ENCODE measurements around the gene MYO7A.

The MYO7A gene

DNA sequence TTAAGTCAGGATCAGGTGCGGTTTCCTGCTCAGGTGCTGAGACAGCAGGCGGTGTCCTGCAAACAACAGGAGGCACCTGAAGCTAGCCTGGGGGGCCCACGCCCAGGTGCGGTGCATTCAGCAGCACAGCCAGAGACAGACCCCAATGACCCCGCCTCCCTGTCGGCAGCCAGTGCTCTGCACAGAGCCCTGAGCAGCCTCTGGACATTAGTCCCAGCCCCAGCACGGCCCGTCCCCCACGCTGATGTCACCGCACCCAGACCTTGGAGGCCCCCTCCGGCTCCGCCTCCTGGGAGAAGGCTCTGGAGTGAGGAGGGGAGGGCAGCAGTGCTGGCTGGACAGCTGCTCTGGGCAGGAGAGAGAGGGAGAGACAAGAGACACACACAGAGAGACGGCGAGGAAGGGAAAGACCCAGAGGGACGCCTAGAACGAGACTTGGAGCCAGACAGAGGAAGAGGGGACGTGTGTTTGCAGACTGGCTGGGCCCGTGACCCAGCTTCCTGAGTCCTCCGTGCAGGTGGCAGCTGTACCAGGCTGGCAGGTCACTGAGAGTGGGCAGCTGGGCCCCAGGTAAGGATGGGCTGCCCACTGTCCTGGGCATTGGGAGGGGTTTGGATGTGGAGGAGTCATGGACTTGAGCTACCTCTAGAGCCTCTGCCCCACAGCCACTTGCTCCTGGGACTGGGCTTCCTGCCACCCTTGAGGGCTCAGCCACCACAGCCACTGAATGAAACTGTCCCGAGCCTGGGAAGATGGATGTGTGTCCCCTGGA lies at the start of gene MYO7A:
TSS of gene MYO7A (plus strand) at position 327 of the 772 bp plus-strand sequence. CDS start 2,389 bp downstream, outside the sequence.
- H3K4me3 ChIP-seq (ENCODE audit: low read length), result peak within 1 kb of the TSS; percentile 59
- DNase-seq (ENCODE audit: low read depth), result no peak
- TF ChIP-seq, protein P1, sequence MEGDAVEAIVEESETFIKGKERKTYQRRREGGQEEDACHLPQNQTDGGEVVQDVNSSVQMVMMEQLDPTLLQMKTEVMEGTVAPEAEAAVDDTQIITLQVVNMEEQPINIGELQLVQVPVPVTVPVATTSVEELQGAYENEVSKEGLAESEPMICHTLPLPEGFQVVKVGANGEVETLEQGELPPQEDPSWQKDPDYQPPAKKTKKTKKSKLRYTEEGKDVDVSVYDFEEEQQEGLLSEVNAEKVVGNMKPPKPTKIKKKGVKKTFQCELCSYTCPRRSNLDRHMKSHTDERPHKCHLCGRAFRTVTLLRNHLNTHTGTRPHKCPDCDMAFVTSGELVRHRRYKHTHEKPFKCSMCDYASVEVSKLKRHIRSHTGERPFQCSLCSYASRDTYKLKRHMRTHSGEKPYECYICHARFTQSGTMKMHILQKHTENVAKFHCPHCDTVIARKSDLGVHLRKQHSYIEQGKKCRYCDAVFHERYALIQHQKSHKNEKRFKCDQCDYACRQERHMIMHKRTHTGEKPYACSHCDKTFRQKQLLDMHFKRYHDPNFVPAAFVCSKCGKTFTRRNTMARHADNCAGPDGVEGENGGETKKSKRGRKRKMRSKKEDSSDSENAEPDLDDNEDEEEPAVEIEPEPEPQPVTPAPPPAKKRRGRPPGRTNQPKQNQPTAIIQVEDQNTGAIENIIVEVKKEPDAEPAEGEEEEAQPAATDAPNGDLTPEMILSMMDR (conservative IDR thresholded peaks at IDR 0.05; ENCODE audit: low read length), result no peak

DNA sequence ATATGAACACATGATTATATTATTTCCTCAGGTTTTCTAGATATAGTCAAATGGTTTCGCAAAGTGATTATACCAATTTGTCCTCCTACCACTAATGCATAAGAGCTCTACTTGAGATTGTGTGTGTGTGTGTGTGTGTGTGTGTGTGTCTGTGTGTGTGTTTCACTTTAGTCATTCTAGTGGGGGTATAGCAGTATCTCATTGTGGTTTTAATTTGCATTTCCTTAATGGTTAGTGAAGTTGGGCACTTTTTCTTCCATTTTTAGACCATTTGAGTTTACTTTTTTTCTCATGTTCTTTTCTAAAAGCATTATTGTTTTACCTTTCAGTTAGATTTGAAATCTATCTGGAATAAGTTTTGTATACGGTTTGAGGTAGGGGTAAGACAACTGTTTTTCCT lies 48.4 kb upstream of the MYO7A start:
- TF ChIP-seq, protein P1 (conservative IDR thresholded peaks at IDR 0.05; ENCODE audit: low read length), result no peak
- no peak for DNase-seq (ENCODE audit: low read depth)
- no peak overlapping the region for H3K4me3 ChIP-seq (ENCODE audit: low read length)

DNA sequence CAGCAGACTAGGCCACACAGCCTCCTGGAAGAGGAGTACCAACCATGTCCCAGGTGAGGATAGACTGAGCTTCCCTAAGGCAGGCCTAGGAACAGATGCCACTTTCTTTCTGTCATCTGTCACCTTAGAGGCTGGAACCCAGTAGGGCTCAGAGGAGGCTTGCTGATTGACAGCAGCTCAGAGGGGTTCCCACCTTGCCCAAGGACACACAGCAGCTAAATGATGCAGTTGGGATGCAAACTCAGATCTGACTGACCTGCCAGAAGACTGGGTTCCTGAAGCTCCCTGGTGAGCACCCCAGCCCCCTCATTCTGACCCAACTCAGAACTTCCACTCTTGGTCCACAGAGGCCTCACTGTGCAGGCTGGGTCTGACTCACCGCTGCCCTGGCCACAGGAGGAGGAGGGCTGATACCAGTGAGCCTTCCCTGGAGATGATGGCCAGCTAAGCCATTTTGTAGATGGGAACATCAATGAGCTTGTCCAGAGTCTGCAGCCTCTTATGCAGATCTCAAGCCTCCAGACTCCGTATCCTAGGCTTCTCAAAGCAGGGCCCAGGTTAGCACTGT lies 47.3 kb upstream of the MYO7A start:
- no peak overlapping the region for H3K4me3 ChIP-seq (ENCODE audit: low read length)
- TF ChIP-seq, protein P1 (conservative IDR thresholded peaks at IDR 0.05; ENCODE audit: low read length), result no peak
- DNase-seq (ENCODE audit: low read depth), result peak; percentile 23

DNA sequence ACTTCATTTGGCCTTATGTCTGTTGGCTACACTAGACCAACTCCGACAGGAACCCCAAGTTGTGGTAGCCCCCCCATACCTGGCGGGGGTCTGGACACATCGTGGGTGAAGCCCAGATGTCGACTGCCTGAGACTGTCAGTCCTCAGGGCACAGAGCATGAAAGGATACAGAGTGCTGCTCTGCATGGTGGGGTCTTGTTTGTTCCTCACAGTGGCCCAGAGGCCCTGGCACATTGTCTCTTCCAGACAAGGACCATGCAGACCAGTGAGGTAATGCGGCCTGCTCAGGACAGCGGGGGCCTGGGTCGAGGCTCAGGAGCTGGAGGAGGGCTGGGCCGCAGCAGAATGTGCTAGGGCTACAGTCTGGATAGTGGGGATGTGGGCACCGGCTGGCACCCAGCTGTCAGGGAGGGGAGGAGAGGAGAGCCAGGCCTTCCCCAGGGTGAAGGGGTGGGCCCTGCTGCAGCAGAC lies 46.6 kb upstream of the MYO7A start:
- no peak for DNase-seq (ENCODE audit: low read depth)
- no peak overlapping the region for H3K4me3 ChIP-seq (ENCODE audit: low read length)

DNA sequence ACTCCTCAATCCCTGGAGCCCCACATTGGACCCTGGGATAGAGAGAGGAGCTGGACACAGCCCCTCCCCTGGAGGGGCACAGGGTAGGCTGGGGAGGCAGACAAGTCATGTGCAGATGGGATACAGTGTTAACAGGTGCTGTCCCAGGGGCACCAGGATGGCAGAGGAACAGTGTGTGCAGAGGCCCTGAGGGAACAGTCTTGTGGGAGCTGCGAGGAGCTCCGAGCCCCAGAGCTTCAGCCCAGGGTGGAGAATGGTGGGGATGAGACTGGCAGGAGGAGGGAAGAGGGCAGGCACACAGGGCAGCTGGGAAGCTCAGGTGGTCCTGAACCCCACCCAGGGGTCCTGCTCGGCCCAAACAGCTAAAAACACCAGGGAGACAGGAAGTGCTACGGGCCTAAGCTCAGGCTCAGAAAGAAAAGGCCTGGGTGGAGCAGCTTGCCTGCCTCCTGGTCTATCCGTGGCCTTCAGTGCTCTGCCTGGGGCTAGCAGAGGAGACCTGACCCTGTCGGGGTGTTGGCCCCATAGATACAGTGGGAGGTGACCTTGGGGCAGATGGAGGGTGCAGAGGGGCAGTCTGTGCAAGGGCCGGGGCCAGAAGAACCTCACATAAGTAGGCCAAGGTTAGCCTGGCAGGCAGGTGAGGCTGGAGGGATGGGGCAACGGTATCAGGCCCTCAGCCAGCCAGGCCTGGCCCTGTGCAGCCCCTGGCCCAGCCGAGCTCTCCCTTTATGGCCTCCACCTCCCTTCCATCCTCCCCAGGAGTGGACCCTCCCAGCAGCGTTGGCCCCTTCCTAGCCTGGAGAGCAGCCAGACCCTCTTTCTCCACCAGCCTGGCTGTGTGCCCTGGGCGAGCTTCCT lies 45.8 kb upstream of the MYO7A start:
- no peak for DNase-seq (ENCODE audit: low read depth)
- no peak overlapping the region for H3K4me3 ChIP-seq (ENCODE audit: low read length)
- TF ChIP-seq, protein P1 (conservative IDR thresholded peaks at IDR 0.05; ENCODE audit: low read length), result no peak

More for the DNA sequence above, 46.6 kb upstream of the MYO7A start:
- TF ChIP-seq, protein P1 (conservative IDR thresholded peaks at IDR 0.05; ENCODE audit: low read length), result no peak

DNA sequence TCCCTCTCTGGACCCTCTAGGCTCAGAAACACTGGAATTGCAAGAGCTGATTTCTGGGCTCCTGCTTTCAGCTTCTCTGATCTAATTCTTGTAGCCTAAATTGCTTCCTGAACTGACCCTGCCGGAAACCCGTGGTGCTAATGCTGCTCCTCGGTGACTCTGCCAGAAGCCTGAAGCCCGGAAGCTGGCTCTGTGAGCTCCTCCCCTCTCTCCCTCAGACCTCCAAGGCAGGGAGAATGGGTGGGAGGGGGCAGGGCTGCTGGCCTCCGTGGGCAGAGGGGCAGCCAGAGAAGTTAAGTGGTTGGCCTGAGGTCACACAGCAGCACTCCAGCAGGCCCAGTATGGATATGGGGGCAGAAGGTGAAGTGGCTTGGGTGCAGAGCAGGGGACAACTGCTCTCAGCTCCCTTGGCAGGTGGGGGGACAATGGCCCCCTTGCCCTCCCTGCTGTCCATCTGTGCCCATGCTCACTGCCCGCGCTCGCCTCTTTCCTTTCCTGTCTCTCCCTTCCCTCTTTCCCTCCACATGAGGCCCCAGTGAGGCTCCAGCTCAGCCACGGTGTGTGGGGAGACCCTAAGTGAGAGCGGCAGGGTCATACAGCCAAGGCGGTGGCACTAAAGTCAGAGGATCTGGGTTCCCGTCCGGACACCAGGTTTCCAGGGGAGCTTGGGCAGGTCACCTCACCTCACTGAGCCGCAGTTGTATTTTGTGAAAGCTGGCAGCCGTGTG lies 45.0 kb upstream of the MYO7A start:
- TF ChIP-seq, protein P1 (conservative IDR thresholded peaks at IDR 0.05; ENCODE audit: low read length), result no peak
- DNase-seq (ENCODE audit: low read depth), result peak; percentile 62
- H3K4me3 ChIP-seq (ENCODE audit: low read length), result no peak overlapping the region

Measured in AG10803 (cell line).